SK-N-SH treated with all-trans-retinoic acid at 6 μM for 48 hours (cell line): ENCODE measurements around the gene ATG2A.

Experiments used
- ATAC-seq: fragments of 200-7000 bp; cut with Tn5 transposase; 3 replicates; pipeline ENCODE4 v1.9.1; 2020; ENCODE audit warnings: mild to moderate bottlenecking, moderate library complexity
- ARNTL ChIP-seq: fragments of 450-650 bp; formaldehyde crosslinking; IDR thresholded peaks from 2 replicates; pipeline ENCODE4 v1.5.0; 2020; ENCODE audit warnings: low read depth, mild to moderate bottlenecking, moderate library complexity, borderline replicate concordance
- CREB5 ChIP-seq: fragments of 250-450 bp; sonication (Bioruptor Pico); IDR thresholded peaks from 2 replicates; pipeline ENCODE4 v1.5.1; 2020; ENCODE audit warnings: low read depth, mild to moderate bottlenecking, moderate library complexity
- CSDC2 ChIP-seq: fragments of 250-450 bp; sonication (Bioruptor Pico); IDR thresholded peaks from 2 replicates; pipeline ENCODE4 v1.5.0; 2020; ENCODE audit warnings: mild to moderate bottlenecking, moderate library complexity
- CSRNP3 ChIP-seq: fragments of 250-450 bp; sonication (Bioruptor Pico); IDR thresholded peaks from 2 replicates; pipeline ENCODE4 v1.5.1; 2021; ENCODE audit warnings: mild to moderate bottlenecking, moderate library complexity
- ESRRG ChIP-seq: fragments of 250-450 bp; sonication (Bioruptor Pico); IDR thresholded peaks from 2 replicates; pipeline ENCODE4 v1.6.1; 2021; ENCODE audit warnings: mild to moderate bottlenecking
- GLIS3 ChIP-seq: fragments of 250-450 bp; sonication (Bioruptor Pico); IDR thresholded peaks from 2 replicates; pipeline ENCODE4 v1.5.0; 2020; ENCODE audit warnings: mild to moderate bottlenecking, moderate library complexity
- ISL1 ChIP-seq: fragments of 250-450 bp; sonication (Bioruptor Pico); IDR thresholded peaks from 2 replicates; pipeline ENCODE4 v2.1.2; 2022; ENCODE audit warnings: mild to moderate bottlenecking, moderate library complexity
- OSR1 ChIP-seq: fragments of 250-450 bp; sonication (Bioruptor Pico); IDR thresholded peaks from 2 replicates; pipeline ENCODE4 v1.8.0; 2022; ENCODE audit warnings: moderate library complexity, mild to moderate bottlenecking, inconsistent platforms
- POU6F1 ChIP-seq: fragments of 250-450 bp; sonication (Bioruptor Pico); IDR thresholded peaks from 2 replicates; pipeline ENCODE4 v1.8.0; 2021; ENCODE audit warnings: low read depth, mild to moderate bottlenecking, moderate library complexity, borderline replicate concordance
- PPARA ChIP-seq: fragments of 250-450 bp; sonication (Bioruptor Pico); IDR thresholded peaks from 2 replicates; pipeline ENCODE4 v1.5.0; 2020; ENCODE audit warnings: mild to moderate bottlenecking, borderline replicate concordance
- SNAI2 ChIP-seq: fragments of 250-450 bp; sonication (Bioruptor Pico); IDR thresholded peaks from 2 replicates; pipeline ENCODE4 v1.5.0; 2020; ENCODE audit warnings: mild to moderate bottlenecking, moderate library complexity
- TCF4 ChIP-seq: fragments of 250-450 bp; sonication (Bioruptor Pico); IDR thresholded peaks from 2 replicates; pipeline ENCODE4 v1.8.0; 2021; ENCODE audit warnings: mild to moderate bottlenecking, moderate library complexity, borderline replicate concordance
- TOX ChIP-seq: fragments of 250-450 bp; sonication (Bioruptor Pico); IDR thresholded peaks from 2 replicates; pipeline ENCODE4 v1.8.0; 2021; ENCODE audit warnings: mild to moderate bottlenecking, moderate library complexity, borderline replicate concordance
- ZFP3 ChIP-seq: fragments of 250-450 bp; sonication (Bioruptor Pico); IDR thresholded peaks from 2 replicates; pipeline ENCODE4 v1.5.0; 2020; ENCODE audit warnings: mild to moderate bottlenecking, moderate library complexity
- ZFP30 ChIP-seq: fragments of 450-650 bp; formaldehyde crosslinking; IDR thresholded peaks from 2 replicates; pipeline ENCODE4 v1.5.0; 2022; ENCODE audit warnings: mild to moderate bottlenecking, moderate library complexity
- ZNF565 ChIP-seq: fragments of 450-650 bp; formaldehyde crosslinking; conservative IDR thresholded peaks from 2 replicates; pipeline ENCODE4 v1.5.0; 2020; ENCODE audit warnings: low read depth, mild to moderate bottlenecking, moderate library complexity
- ZNF70 ChIP-seq: fragments of 450-650 bp; formaldehyde crosslinking; IDR thresholded peaks from 2 replicates; pipeline ENCODE4 v1.5.0; 2020; ENCODE audit warnings: mild to moderate bottlenecking, moderate library complexity
- ZNF8 ChIP-seq: fragments of 450-650 bp; formaldehyde crosslinking; IDR thresholded peaks from 2 replicates; pipeline ENCODE4 v1.5.0; 2020; ENCODE audit warnings: mild to moderate bottlenecking, moderate library complexity
- TF ChIP-seq, protein P1 (sequence below): fragments of 250-450 bp; sonication (Bioruptor Pico); IDR thresholded peaks from 2 replicates; pipeline ENCODE4 v1.5.0; 2020; ENCODE audit warnings: mild to moderate bottlenecking, moderate library complexity

The ATG2A gene

GRCh38 chr11:64905516-64906313 lies 11.3 kb downstream of the ATG2A start:
- ATAC-seq: no peak

DNA sequence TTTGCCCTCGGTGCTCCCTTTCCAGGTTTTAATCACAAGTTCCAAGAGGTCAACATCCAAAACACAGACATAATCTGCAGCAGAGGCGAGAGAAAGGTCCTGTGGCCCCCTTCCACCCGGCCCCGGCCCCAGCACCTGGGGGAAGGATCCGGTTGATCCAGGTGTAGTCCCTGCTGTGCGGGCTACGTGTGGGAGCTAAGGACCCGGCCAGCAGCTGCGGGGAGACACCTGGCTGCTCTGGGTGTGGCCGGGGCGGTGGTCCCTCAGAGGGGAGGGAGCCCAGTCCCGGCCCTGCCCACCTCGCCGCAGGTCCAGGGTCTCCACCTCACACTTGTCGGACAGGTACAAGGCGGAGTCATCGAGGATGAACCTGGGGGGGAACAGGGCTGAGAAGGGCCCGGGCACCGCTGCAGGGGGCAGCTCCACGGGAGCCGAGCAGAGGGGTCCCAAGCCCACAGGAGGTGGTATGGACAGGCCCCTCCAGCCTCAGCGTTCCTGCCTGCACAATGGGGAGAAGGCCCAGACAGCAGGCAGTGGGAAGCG lies 13.6 kb downstream of the ATG2A start:
- no peak for ATAC-seq
- TF ChIP-seq ZNF565 (CRISPR knock-in tag): no peak
- no peak for TF ChIP-seq CREB5 (CRISPR knock-in tag)
- TF ChIP-seq GLIS3 (CRISPR knock-in tag): no peak
- TF ChIP-seq TCF4 (CRISPR knock-in tag): no peak
- no peak for TF ChIP-seq ZNF70
- no peak for TF ChIP-seq CSRNP3 (CRISPR knock-in tag)
- no peak for TF ChIP-seq ISL1 (CRISPR knock-in tag)
- no peak for TF ChIP-seq ESRRG (CRISPR knock-in tag)
- TF ChIP-seq OSR1 (CRISPR knock-in tag): no peak
- TF ChIP-seq TOX (CRISPR knock-in tag): no peak
- no peak for TF ChIP-seq ZFP30 (CRISPR knock-in tag)
- no peak for TF ChIP-seq ZNF8 (CRISPR knock-in tag)
- TF ChIP-seq POU6F1 (CRISPR knock-in tag): no peak

More at GRCh38 chr11:64905516-64906313, 11.3 kb downstream of the ATG2A start:
- TF ChIP-seq PPARA (CRISPR knock-in tag) (no peak), ARNTL (no peak), TOX (CRISPR knock-in tag) (no peak), ZNF70 (no peak), OSR1 (CRISPR knock-in tag) (no peak), ZFP30 (CRISPR knock-in tag) (no peak), ZFP3 (no peak), ZNF565 (CRISPR knock-in tag) (no peak), CREB5 (CRISPR knock-in tag) (no peak), TCF4 (CRISPR knock-in tag) (no peak), CSDC2 (CRISPR knock-in tag) (no peak), SNAI2 (CRISPR knock-in tag) (no peak), ZNF8 (CRISPR knock-in tag) (no peak)
- TF ChIP-seq, protein P1, sequence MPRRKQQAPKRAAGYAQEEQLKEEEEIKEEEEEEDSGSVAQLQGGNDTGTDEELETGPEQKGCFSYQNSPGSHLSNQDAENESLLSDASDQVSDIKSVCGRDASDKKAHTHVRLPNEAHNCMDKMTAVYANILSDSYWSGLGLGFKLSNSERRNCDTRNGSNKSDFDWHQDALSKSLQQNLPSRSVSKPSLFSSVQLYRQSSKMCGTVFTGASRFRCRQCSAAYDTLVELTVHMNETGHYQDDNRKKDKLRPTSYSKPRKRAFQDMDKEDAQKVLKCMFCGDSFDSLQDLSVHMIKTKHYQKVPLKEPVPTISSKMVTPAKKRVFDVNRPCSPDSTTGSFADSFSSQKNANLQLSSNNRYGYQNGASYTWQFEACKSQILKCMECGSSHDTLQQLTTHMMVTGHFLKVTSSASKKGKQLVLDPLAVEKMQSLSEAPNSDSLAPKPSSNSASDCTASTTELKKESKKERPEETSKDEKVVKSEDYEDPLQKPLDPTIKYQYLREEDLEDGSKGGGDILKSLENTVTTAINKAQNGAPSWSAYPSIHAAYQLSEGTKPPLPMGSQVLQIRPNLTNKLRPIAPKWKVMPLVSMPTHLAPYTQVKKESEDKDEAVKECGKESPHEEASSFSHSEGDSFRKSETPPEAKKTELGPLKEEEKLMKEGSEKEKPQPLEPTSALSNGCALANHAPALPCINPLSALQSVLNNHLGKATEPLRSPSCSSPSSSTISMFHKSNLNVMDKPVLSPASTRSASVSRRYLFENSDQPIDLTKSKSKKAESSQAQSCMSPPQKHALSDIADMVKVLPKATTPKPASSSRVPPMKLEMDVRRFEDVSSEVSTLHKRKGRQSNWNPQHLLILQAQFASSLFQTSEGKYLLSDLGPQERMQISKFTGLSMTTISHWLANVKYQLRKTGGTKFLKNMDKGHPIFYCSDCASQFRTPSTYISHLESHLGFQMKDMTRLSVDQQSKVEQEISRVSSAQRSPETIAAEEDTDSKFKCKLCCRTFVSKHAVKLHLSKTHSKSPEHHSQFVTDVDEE (CRISPR knock-in tag): no peak
